ENCODE measurements around the gene VAMP3. TPM values are rescaled to one million over a fixed set of nuclear protein-coding genes. Genes with fewer than 3 reads are reported as not detected.

VAMP3 gene
- 10 to 100 TPM; 19.7 to 21.7 TPM for total RNA-seq

- Mint-ChIP-seq H3K27ac (peak within 1 kb of the TSS; percentile 96), H3K27me3 (ENCODE audit: low read depth) (peaks cover 22% of the 10 kb centered on the region), H3K9me3 (no peaks in the 10 kb centered on the region), H3K4me1 (ENCODE audit: low read depth) (peaks cover 39% of the 10 kb centered on the region), H3K4me3 (peak within 1 kb of the TSS; percentile 86 to 96), H3K36me3 (ENCODE audit: insufficient read depth in 2 of 2) (peaks cover 3 to 5% of the 10 kb centered on the region in 2 donors)
- ATAC-seq (replicated peaks in 1 of 2) = peak; percentile 93 to 96
- DNase-seq = peak; percentile 87 to 89
These were observed at the start of gene VAMP3 for GRCh38 chr1:7770997-7771822. TSS of gene VAMP3 (plus strand) at chr1:7771296. CDS start at chr1:7771384, 88 bp downstream.

- peaks cover 11% of the 10 kb centered on the region for H3K27me3 Mint-ChIP-seq (ENCODE audit: low read depth)
- no peaks in the 10 kb centered on the region for H3K4me1 Mint-ChIP-seq (ENCODE audit: low read depth)
- H3K27ac Mint-ChIP-seq = no peak overlapping the region
- ATAC-seq (replicated peaks in 1 of 2) (no peak), DNase-seq (no peak)
- H3K4me3 Mint-ChIP-seq = no peak overlapping the region
- H3K36me3 Mint-ChIP-seq (ENCODE audit: insufficient read depth in 2 of 2) = no peaks in the 10 kb centered on the region
- no peaks in the 10 kb centered on the region for H3K9me3 Mint-ChIP-seq
These were observed 49.0 kb upstream of the VAMP3 start for GRCh38 chr1:7721940-7722669.

DNA sequence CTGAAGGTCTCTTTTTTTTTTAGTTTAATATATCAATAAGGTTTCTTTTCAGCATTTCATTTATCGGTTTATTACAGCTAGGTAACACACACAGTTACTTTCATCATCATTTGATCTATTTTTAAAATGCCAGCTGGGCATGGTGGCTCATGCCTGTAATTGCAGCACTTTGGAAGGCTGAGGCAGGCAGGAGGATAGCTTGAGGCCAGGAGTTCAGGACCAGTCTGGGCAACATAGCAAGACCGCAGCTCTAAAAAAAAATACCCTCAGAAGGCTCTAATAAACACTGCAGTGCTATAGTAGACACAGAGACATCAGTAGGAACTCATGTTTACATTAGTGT, 48.5 kb upstream of the VAMP3 start:
- H3K4me1 Mint-ChIP-seq (ENCODE audit: low read depth) = no peaks in the 10 kb centered on the region
- peaks cover 11% of the 10 kb centered on the region for H3K27me3 Mint-ChIP-seq (ENCODE audit: low read depth)
- ATAC-seq (replicated peaks in 1 of 2) (no peak), DNase-seq (no peak)
- no peak overlapping the region for H3K4me3 Mint-ChIP-seq
- no peaks in the 10 kb centered on the region for H3K9me3 Mint-ChIP-seq
- H3K27ac Mint-ChIP-seq = no peak overlapping the region
- H3K36me3 Mint-ChIP-seq (ENCODE audit: insufficient read depth in 2 of 2) = no peaks in the 10 kb centered on the region

DNA sequence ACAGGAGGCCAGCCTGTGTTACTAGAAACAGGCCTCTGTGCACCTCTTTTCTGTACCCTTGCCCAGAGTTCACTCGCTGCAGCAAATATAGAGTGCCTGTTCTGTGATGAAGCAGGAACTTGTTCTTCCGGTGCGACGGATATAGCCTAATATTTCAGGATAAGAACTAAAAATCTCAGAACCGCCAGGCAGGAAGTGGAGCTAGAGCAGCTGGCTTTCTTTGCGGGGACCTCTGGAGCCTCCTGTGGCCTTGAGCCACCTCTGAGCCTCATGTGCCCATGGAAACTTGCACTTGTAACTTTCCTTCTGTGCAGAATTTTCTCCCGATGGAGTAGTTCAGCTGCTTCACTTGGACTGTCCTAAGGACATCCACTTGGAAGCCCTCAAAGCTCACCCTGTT, 44.5 kb upstream of the VAMP3 start:
- peaks cover 17% of the 10 kb centered on the region for H3K27me3 Mint-ChIP-seq (ENCODE audit: low read depth)
- no peaks in the 10 kb centered on the region for H3K9me3 Mint-ChIP-seq
- no peak overlapping the region for H3K4me3 Mint-ChIP-seq
- no peak overlapping the region for H3K27ac Mint-ChIP-seq
- no peak for ATAC-seq (replicated peaks in 1 of 2)
- no peaks in the 10 kb centered on the region for H3K4me1 Mint-ChIP-seq (ENCODE audit: low read depth)
- H3K36me3 Mint-ChIP-seq (ENCODE audit: insufficient read depth in 2 of 2) = no peaks in the 10 kb centered on the region
- no peak for DNase-seq

DNA sequence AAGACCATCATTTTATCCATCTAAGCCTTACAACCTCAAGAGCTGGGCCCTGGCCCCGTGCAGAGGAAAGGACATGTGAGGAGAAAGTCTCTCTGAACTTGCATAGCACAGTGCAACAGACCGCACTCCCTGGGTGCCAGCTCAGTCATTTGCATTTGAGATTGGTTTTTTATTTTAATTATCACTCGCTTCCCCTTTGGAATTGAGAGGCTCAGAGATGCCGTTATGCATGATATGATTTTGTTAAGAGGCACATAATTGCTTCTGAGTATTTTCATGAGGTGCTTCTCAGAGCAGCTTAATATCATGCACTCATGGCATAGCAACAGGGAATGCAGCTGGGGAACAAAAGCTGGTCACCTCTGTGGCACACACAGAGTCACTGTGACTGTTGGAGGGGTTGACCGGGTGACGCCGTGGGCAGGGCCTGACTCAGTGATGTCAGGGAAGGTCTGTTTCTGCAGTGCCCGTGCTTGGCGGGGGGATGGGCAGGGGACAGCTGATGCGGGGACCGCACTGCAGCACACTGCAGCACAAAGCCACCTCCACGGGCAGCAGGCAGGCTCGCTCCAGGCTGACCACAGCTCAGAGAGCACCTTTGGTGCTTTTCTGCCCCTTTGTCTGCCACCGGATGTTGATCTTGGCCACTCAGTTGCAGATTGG, 43.2 kb upstream of the VAMP3 start:
- Mint-ChIP-seq H3K4me3 (no peak overlapping the region), H3K36me3 (ENCODE audit: insufficient read depth in 2 of 2) (no peaks in the 10 kb centered on the region), H3K27ac (no peak overlapping the region), H3K9me3 (no peaks in the 10 kb centered on the region), H3K4me1 (ENCODE audit: low read depth) (no peaks in the 10 kb centered on the region), H3K27me3 (ENCODE audit: low read depth) (peaks cover 17% of the 10 kb centered on the region)
- DNase-seq (no peak), ATAC-seq (replicated peaks in 1 of 2) (no peak)

DNA sequence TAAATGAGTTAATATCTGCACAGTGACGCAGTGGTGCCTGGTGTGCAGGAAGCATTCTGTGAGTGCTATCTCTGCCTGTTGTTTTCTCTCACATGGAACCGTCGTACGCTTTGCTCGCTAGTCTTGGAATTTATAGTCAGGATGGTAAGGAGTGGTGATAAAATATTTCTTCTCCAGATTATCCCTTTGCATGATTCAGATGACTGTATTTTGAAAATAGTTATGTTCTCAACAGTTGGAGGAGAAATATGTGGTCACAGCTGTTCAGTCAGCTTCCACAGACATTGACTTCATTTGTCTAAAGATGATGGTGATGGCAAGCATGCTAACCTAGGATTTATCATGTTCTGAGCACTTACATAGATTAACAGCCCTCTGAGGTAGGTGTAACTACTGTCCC, 41.3 kb upstream of the VAMP3 start:
- ATAC-seq (replicated peaks in 1 of 2) = no peak
- H3K27me3 Mint-ChIP-seq (ENCODE audit: low read depth) = peaks cover 17% of the 10 kb centered on the region

GRCh38 chr1:7732331-7732730, 38.8 kb upstream of the VAMP3 start:
- H3K27me3 Mint-ChIP-seq (ENCODE audit: low read depth) = peaks cover 17% of the 10 kb centered on the region
- H3K4me1 Mint-ChIP-seq (ENCODE audit: low read depth) = no peaks in the 10 kb centered on the region
- H3K27ac Mint-ChIP-seq = no peak overlapping the region
- no peak for DNase-seq
- H3K36me3 Mint-ChIP-seq (ENCODE audit: insufficient read depth in 2 of 2) = no peaks in the 10 kb centered on the region
- H3K4me3 Mint-ChIP-seq = no peak overlapping the region
- no peaks in the 10 kb centered on the region for H3K9me3 Mint-ChIP-seq
- ATAC-seq (replicated peaks in 1 of 2) = no peak

More for the DNA sequence above, 41.3 kb upstream of the VAMP3 start:
- Mint-ChIP-seq H3K9me3 (no peaks in the 10 kb centered on the region), H3K36me3 (ENCODE audit: insufficient read depth in 2 of 2) (no peaks in the 10 kb centered on the region), H3K4me1 (ENCODE audit: low read depth) (no peaks in the 10 kb centered on the region), H3K27ac (no peak overlapping the region), H3K4me3 (no peak overlapping the region)
- no peak for DNase-seq

GRCh38 chr1:7733276-7733675, 37.8 kb upstream of the VAMP3 start:
- ATAC-seq (replicated peaks in 1 of 2) = no peak
- Mint-ChIP-seq H3K9me3 (no peaks in the 10 kb centered on the region), H3K27me3 (ENCODE audit: low read depth) (peaks cover 13% of the 10 kb centered on the region), H3K4me3 (no peak overlapping the region), H3K36me3 (ENCODE audit: insufficient read depth in 2 of 2) (no peaks in the 10 kb centered on the region), H3K4me1 (ENCODE audit: low read depth) (no peaks in the 10 kb centered on the region), H3K27ac (no peak overlapping the region)
- no peak for DNase-seq

- no peak for ATAC-seq (replicated peaks in 1 of 2)
- no peaks in the 10 kb centered on the region for H3K4me1 Mint-ChIP-seq (ENCODE audit: low read depth)
- peaks cover 2 to 3% of the 10 kb centered on the region in 2 donors for H3K9me3 Mint-ChIP-seq
These were observed 33.1 kb upstream of the VAMP3 start for GRCh38 chr1:7738044-7738443.

GRCh38 chr1:7743346-7743745, 27.8 kb upstream of the VAMP3 start:
- Mint-ChIP-seq H3K27ac (no peak overlapping the region), H3K4me1 (ENCODE audit: low read depth) (no peaks in the 10 kb centered on the region), H3K36me3 (ENCODE audit: insufficient read depth in 2 of 2) (peaks cover 0 to 2% of the 10 kb centered on the region in 2 donors), H3K4me3 (no peak overlapping the region), H3K27me3 (ENCODE audit: low read depth) (no peaks in the 10 kb centered on the region), H3K9me3 (peaks cover 2 to 3% of the 10 kb centered on the region in 2 donors)
- DNase-seq = no peak
- ATAC-seq (replicated peaks in 1 of 2) = no peak

More at GRCh38 chr1:7738044-7738443, 33.1 kb upstream of the VAMP3 start:
- H3K4me3 Mint-ChIP-seq = no peak overlapping the region
- H3K27me3 Mint-ChIP-seq (ENCODE audit: low read depth) = no peaks in the 10 kb centered on the region
- peaks cover 0 to 2% of the 10 kb centered on the region in 2 donors for H3K36me3 Mint-ChIP-seq (ENCODE audit: insufficient read depth in 2 of 2)
- no peak overlapping the region for H3K27ac Mint-ChIP-seq
- DNase-seq = no peak

GRCh38 chr1:7744882-7745281, 26.2 kb upstream of the VAMP3 start:
- Mint-ChIP-seq H3K4me1 (ENCODE audit: low read depth) (no peaks in the 10 kb centered on the region), H3K36me3 (ENCODE audit: insufficient read depth in 2 of 2) (no peaks in the 10 kb centered on the region), H3K4me3 (no peak overlapping the region), H3K9me3 (no peaks in the 10 kb centered on the region), H3K27ac (no peak overlapping the region), H3K27me3 (ENCODE audit: low read depth) (no peaks in the 10 kb centered on the region)
- no peak for DNase-seq
- ATAC-seq (replicated peaks in 1 of 2) = no peak

DNA sequence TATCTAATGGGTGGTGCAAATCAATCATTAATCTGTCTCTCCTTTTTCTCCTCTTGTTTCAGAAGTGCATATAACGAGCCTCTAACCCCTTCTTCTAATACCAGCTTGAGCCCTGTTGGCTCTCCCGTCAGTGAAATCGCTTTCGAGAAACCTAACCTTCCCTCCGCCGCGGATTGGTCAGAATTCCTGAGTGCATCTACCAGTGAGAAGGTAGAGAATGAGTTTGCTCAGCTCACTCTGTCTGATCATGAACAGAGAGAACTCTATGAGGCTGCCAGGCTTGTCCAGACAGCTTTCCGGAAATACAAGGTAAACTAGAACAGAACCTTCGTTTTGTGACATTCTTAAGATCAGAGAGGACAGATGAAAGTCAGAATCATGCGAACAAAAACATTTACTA, 25.3 kb upstream of the VAMP3 start:
- no peak overlapping the region for H3K4me3 Mint-ChIP-seq
- H3K27ac Mint-ChIP-seq = no peak overlapping the region
- ATAC-seq (replicated peaks in 1 of 2) (no peak), DNase-seq (no peak)
- H3K9me3 Mint-ChIP-seq = no peaks in the 10 kb centered on the region
- no peaks in the 10 kb centered on the region for H3K4me1 Mint-ChIP-seq (ENCODE audit: low read depth)
- no peaks in the 10 kb centered on the region for H3K27me3 Mint-ChIP-seq (ENCODE audit: low read depth)
- no peaks in the 10 kb centered on the region for H3K36me3 Mint-ChIP-seq (ENCODE audit: insufficient read depth in 2 of 2)

GRCh38 chr1:7747605-7748004, 23.5 kb upstream of the VAMP3 start:
- ATAC-seq (replicated peaks in 1 of 2) = no peak
- H3K4me1 Mint-ChIP-seq (ENCODE audit: low read depth) = peaks cover 3% of the 10 kb centered on the region
- no peak overlapping the region for H3K4me3 Mint-ChIP-seq

More at GRCh38 chr1:7747605-7748004, 23.5 kb upstream of the VAMP3 start:
- no peak for DNase-seq
- H3K9me3 Mint-ChIP-seq = no peaks in the 10 kb centered on the region
- no peaks in the 10 kb centered on the region for H3K36me3 Mint-ChIP-seq (ENCODE audit: insufficient read depth in 2 of 2)
- H3K27ac Mint-ChIP-seq = no peak overlapping the region
- H3K27me3 Mint-ChIP-seq (ENCODE audit: low read depth) = peaks cover 3% of the 10 kb centered on the region
